ENCODE data around the gene C2orf81.
A peak's percentile ranks its signal among the peaks of the same experiment; 100 is the strongest.

The C2orf81 gene

DNA sequence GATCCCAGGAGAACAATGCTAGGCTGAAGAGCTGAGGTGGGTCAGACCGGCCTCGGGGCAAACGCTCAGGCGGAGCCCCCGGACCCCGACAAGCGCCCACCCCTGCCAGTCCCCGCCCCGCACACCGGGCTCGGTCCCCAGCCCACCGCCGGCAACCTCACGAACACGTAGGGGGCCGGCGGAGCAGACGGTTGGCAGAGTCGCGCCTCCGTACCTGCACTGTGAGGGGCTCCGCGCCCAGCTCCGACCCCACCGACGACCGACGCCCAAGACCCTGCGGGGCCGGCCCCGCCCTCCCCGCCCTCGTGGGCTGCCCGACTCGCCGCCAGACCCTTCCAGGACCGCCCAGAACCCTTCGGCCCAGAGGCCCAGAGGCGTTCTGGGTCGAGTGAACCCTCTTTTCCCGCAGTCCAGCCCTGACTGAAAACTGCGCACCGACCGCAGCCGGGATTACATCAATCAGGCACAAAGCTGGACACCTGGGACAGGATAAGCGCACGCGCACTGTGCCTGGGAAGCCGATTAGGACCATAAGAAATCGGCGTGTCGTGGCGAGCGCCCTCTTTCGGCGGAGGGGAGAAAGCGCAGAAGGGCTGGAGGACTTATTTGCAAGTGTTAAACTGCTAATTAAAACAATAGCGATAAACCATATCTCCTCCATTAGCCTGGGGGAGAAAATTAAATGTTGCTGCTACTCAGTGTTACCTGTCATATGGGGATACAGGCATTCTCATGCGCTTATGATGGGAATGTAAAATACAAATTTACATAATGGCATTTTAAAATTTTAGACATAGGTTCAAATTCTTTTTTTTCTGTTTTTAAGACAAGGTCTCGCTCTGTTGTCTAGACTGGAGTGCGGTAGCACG, 29.6 kb downstream of the C2orf81 start:
- peak; percentile 42 to 96 (median 85) for DNase-seq

GRCh38 chr2:74391209-74391579, 30.2 kb downstream of the C2orf81 start:
- peak in 3 of 56 donors; percentile 44 to 57 (median 51) for DNase-seq

GRCh38 chr2:74390606-74391005, 30.8 kb downstream of the C2orf81 start:
- no peak for DNase-seq

DNA sequence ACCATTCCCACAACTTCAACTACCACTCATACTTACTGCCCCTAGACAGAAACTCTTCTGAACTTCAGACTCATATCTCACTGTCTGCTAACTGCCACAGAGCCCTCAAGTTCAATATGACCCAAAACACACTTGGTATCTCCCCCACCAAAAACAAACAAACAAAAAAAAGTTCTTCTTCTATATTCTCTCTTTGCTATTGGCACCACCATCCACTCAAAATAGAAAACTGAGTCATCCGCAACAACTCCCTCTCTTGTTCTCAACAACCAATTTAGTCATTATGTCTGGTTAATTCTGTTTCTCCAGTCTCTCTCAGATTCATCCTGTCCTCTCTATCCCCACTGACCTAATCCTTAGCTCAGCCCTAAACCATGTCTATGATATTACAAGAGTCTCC, 34.1 kb downstream of the C2orf81 start:
- DNase-seq, result peak in 1 of 56 donors; percentile 5

- peak in 50 of 56 donors; percentile 12 to 83 (median 46) for DNase-seq
Observed at GRCh38 chr2:74385396-74385795, 36.0 kb downstream of the C2orf81 start.

DNA sequence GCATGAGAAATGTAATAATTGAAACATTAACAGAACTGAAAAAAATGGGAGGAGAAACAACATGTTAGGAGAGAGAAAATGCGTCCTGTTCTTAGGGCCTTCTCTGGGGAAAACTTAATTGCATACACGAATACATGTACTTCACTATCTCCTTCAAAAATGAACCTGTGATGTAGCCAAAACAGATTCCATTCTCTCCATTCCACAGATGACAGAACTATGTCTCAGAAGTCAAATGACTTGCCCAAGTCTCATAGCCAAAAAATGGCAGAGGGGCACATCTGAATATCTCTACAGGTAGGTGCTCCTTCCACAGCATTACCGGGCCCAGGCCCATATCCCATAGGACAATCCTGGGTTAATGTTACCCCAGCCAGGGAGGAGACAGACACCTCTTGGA, 37.4 kb downstream of the C2orf81 start:
- DNase-seq, result no peak

DNA sequence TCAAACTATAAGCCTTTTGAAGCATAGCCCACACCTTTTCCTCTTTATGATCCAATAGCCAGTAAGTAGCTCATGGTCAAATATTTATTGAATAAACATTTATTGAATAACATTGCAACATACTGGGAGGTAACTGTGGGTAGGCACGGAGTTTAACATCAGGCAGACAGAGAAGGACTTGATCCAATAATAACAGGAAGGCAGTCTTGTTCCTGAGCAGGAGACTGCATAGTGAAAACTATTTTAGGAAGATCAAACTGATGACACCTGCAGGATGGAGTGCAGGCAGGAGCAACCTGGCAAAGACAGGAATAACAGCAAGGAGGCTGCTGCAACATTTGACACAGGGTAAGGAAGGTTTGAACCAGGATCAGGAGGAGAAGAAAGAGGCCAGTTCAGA, 38.2 kb downstream of the C2orf81 start:
- no peak for DNase-seq

DNA sequence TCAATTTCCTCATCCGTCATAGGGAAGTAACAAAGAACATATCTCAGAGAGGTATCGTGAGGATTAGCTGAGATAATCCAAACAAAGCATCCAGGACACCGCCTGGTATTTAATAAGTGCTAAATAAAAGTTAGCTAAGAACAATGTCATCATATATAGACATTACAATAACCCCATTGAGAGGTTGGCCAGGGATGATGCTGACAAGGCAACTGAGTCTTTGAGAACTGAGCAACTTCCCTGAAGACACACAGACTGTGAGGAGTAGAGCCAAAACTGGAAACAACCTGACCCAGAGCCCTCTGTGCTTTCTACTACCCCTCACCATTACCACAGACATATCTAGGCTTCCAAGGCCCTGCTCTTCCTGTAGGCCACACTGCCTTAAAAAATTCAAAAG, 39.7 kb downstream of the C2orf81 start:
- DNase-seq, result no peak

DNA sequence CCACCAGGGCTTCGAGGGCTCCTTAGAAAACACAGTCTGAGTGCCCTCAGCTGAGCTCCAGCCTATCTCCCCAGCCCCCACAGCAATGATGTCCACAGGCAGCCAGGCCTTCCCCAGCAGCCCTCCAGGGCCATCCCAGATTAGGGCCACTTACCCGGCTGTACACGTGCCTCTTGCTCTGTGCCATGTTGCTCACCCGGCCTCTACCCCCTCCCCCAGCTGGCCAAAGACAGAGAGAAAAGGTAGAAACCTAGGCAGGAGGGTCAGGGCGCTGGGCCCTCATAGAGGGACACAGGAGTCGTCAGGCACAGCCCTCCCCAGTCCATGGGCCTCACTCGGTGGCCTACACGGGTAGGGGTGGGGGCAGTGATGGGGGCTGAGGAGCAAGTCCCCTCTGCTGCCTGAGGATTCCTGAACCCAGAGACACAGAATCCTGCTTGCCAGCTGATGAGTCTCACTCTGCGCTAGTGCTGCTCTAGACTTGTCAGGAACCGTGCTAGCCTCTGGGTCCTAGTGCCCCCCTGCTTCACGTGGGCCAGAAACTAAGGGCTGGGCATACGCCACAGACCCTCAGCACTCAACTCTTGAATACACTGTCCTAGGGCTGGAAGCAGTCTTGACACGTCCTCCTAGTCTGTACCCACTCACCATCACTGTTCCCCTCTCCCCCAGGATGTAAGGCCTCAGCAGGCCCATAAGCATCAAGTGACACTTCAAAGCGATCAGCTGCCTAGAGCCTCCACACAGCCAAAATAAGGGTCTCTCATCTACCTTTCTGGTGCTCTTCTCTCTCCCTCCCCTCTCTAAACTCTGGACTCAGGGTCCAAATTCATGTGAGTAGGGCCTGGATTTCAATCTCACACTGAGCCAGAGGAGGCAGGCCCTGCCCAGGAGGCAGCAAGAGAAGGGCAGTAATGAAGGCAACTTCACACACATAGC, 41.3 kb downstream of the C2orf81 start, which contains the start of gene DCTN1:
DCTN1 (minus strand) TSS at position 461 of the 939 bp plus-strand sequence; CDS start at position 187, 274 bp downstream.
- DNase-seq, result peak in 53 of 56 donors; percentile 14 to 87 (median 69)

- DNase-seq, result no peak
Observed at GRCh38 chr2:74378007-74378406, 43.4 kb downstream of the C2orf81 start.

- DNase-seq, result no peak
Observed at GRCh38 chr2:74375838-74376237, 45.6 kb downstream of the C2orf81 start.

- peak in 54 of 56 donors; percentile 38 to 99 (median 92) for DNase-seq
Observed at GRCh38 chr2:74374509-74375205, 46.8 kb downstream of the C2orf81 start.

GRCh38 chr2:74373985-74374384, 47.4 kb downstream of the C2orf81 start:
- peak in 9 of 56 donors; percentile 21 to 52 (median 37) for DNase-seq

DNA sequence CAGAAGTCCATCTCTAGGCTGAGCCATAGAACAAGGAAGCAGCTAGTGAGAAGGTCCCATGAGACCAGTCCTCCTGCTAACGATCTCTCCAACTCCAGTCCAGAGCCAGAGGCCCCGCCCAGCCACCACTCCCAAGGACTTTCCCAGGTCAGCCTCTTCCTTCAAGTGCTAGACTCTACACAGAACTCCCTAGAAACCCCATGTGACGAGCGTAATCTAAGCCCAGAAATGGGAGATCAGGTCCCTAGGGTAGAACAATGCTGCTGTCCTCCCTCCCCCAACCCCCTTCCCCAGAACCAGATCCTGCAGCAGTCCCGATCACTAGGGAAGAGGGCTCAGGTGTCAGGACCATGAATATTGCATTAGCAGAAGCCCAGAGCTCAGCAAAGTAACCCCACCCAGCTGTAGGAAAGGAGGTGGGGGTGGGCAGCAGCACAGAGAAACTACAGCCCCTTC, 48.2 kb downstream of the C2orf81 start:
- peak in 1 of 56 donors; percentile 3 for DNase-seq

- DNase-seq, result no peak
Observed at GRCh38 chr2:74372674-74373073, 48.7 kb downstream of the C2orf81 start.

GRCh38 chr2:74371421-74371820, 50.0 kb downstream of the C2orf81 start:
- no peak for DNase-seq

GRCh38 chr2:74369976-74370375, 51.4 kb downstream of the C2orf81 start:
- DNase-seq, result no peak

DNA sequence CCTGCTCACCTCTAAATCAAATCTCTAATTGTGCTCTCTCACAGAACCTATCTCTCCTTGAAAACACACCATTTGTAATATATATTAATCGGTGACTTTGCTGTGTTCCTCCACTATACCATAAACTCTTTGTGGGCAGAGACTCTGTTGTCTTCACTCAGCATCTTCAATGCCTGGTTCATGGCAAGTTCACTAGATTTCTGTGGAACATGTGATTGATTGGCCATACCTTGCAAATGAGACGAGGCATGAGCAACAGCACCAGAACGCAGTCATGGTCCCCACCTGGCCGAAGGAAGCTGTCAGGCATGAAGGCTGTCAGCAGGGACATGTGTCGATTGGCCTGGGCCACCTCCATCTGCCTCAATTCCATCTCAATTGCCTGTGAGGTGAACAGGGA, 52.9 kb downstream of the C2orf81 start:
- DNase-seq, result no peak

GRCh38 chr2:74367789-74368188, 53.6 kb downstream of the C2orf81 start:
- DNase-seq, result no peak

DNA sequence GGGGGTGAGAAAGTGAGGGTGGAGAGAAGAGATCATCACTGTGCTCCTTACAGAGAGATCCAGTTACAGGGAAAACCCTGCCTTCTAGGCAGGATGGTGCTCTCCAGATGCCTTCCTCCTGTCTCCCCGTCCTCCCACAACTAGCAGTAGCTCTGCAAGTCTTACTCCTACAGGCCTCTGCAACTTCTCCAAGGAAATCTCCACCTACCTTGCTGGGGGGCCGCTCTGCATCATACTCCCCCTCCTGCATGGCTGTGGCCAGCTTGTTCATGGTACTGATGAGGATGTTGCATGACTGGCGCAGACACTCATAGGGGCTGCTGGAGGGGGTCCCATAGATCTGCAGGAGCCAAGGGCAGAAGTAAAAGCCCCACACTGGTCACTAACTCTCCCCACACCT, 55.4 kb downstream of the C2orf81 start:
- no peak for DNase-seq
